Neural cell (in vitro differentiated cells): Measurements from ENCODE around the gene CCDC33.

Experiments
- CTCF ChIP-seq: fragments of 450-650 bp; IDR thresholded peaks from 2 replicates; pipeline ENCODE4 v1.5.1; 2014; ENCODE audit warnings: antibody characterized with exemption, mild to moderate bottlenecking, moderate library complexity; ENCODE audit not compliant: poor library complexity, severe bottlenecking
- REST ChIP-seq: IDR thresholded peaks from 2 replicates; pipeline ENCODE4 v1.6.1; 2012; ENCODE audit warnings: borderline replicate concordance
- SMC3 ChIP-seq: fragments of 450-650 bp; conservative IDR thresholded peaks from 2 replicates; pipeline ENCODE4 v1.6.1; 2014; ENCODE audit warnings: antibody characterized with exemption, mild to moderate bottlenecking, moderate library complexity; ENCODE audit not compliant: poor library complexity

GRCh38 chr15:74270155-74270554, 34.0 kb downstream of the CCDC33 start:
- TF ChIP-seq SMC3 = no peak
- TF ChIP-seq CTCF = no peak
- TF ChIP-seq REST = no peak
